Kidney (tissue), 14 donors: Measurements from ENCODE around the gene WDR62. TPM values are rescaled to one million over a fixed set of nuclear protein-coding genes. Genes with fewer than 3 reads are reported as not detected.

ENCODE experiments used
- DNase-seq, 5 donors: peaks; one replicate each; pipeline ENCODE4 v3.0.0-alpha.2; 2013 to 2020
- FAIRE-seq: peaks from 2 replicates; lab custom pipeline; 2012; peaks lifted over from hg19 to GRCh38; lab: Jason Lieb, UNC
- H3K27ac ChIP-seq, 2 donors: one replicate each; pipeline ENCODE4 v1.7.0; 2013; ENCODE audit warnings: low read depth in 2 of 2, low read length in 2 of 2, inconsistent platforms in 1 of 2
- H3K27me3 ChIP-seq: one replicate; pipeline ENCODE4 v1.7.1; 2013; ENCODE audit warnings: low read length, inconsistent platforms; ENCODE audit not compliant: control insufficient read depth, insufficient read depth
- H3K36me3 ChIP-seq, 3 donors: one replicate each; pipeline versions ENCODE4 v1.7.0 to v1.7.1; 2013; ENCODE audit warnings: low read length in 3 of 3, control low read depth in 1 of 3, inconsistent platforms in 1 of 3; ENCODE audit not compliant: insufficient read depth in 3 of 3, control insufficient read depth in 2 of 3
- H3K4me1 ChIP-seq, 3 donors: one replicate each; pipeline versions ENCODE4 v1.7.0 to v1.7.1; 2013; ENCODE audit warnings: low read length in 3 of 3, inconsistent platforms in 1 of 3, low read depth in 1 of 3; ENCODE audit not compliant: control insufficient read depth in 2 of 3, insufficient read depth in 2 of 3
- H3K4me3 ChIP-seq, 3 donors: one replicate each; pipeline versions ENCODE4 v1.7.0 to v1.8.1; 2013; ENCODE audit warnings: low read length in 3 of 3, control low read depth in 1 of 3, inconsistent platforms in 1 of 3
- H3K9ac ChIP-seq, 3 donors: one replicate each; pipeline versions ENCODE4 v1.7.0 to v1.7.1; 2013; ENCODE audit warnings: low read length in 3 of 3, control low read depth in 1 of 3, inconsistent platforms in 1 of 3
- H3K9me3 ChIP-seq, 3 donors: one replicate each; pipeline versions ENCODE4 v1.7.0 to v1.7.1; 2013; ENCODE audit warnings: low read length in 3 of 3, control low read depth in 1 of 3, inconsistent platforms in 1 of 3; ENCODE audit not compliant: control insufficient read depth in 2 of 3, insufficient read depth in 1 of 3
- CTCF ChIP-seq: IDR thresholded peaks from 3 replicates; pipeline ENCODE4 v1.5.1; 2012; ENCODE audit warnings: mild to moderate bottlenecking, moderate library complexity, borderline replicate concordance; ENCODE audit not compliant: insufficient read depth; ENCODE audit errors: extremely low read depth
- intact Hi-C: fragments of 100-400 bp; cut with DNase I; formaldehyde crosslinking; loops from one replicate; pipeline ENCODE4 v1.11.1; 2022
- polyA plus RNA-seq: library from polyadenylated mRNA; stranded (reverse); fragments of 350-450 nt; fragmentation: Illumina TruSeq; extraction: RNeasy Lipid Tissue Mini Kit (QIAGEN cat#74804); gene quantifications from one replicate; pipeline ENCODE4 v1.2.3, GENCODE V29; 2014; ENCODE audit warnings: low read depth, low replicate concordance; ENCODE audit not compliant: insufficient read depth
- total RNA-seq: library from RNA; stranded (reverse); fragmentation: NEBNext Ultra II Directional; extraction: Animal tissue kit (Norgen Biotek cat#: 25700); gene quantifications from one replicate; pipeline ENCODE4 v1.2.1, GENCODE V29; 2021
- donor health status: control.
- donor health status: control.
- donor health status: control.
- donor health status: control.
- donor health status: control.
- donor health status: DM: yes; HTN: yes; CAD: no.
- donor health status: Normal renal cell carcinoma (clear cell type).

The WDR62 gene
- total and polyA plus RNA-seq, 2 donors from 2014 or later, result 0.58 to 0.69 TPM

GRCh38 chr19:36101550-36102327 lies 47.0 kb downstream of the WDR62 start:
- Histone ChIP-seq H3K4me1 (no peaks in the 10 kb centered on the region), H3K27me3 (no peaks in the 10 kb centered on the region), H3K36me3 (no peaks in the 10 kb centered on the region), H3K9me3 (no peaks in the 10 kb centered on the region), H3K27ac (no peak overlapping the region), H3K9ac (no peak overlapping the region), H3K4me3 (no peak overlapping the region)
- no peak for TF ChIP-seq CTCF
- DNase-seq (no peak), FAIRE-seq (no peak)
- intact Hi-C loops, result no loop called here

GRCh38 chr19:36103040-36103626 lies 48.4 kb downstream of the WDR62 start:
- Histone ChIP-seq H3K4me1 (no peaks in the 10 kb centered on the region), H3K4me3 (no peak overlapping the region), H3K9me3 (no peaks in the 10 kb centered on the region), H3K27ac (no peak overlapping the region), H3K9ac (no peak overlapping the region), H3K27me3 (no peaks in the 10 kb centered on the region), H3K36me3 (peaks cover 0 to 5% (median 0%) of the 10 kb centered on the region in 3 donors)
- DNase-seq (no peak), FAIRE-seq (no peak)
- TF ChIP-seq CTCF, result no peak
- intact Hi-C loops, result no loop called here

DNA sequence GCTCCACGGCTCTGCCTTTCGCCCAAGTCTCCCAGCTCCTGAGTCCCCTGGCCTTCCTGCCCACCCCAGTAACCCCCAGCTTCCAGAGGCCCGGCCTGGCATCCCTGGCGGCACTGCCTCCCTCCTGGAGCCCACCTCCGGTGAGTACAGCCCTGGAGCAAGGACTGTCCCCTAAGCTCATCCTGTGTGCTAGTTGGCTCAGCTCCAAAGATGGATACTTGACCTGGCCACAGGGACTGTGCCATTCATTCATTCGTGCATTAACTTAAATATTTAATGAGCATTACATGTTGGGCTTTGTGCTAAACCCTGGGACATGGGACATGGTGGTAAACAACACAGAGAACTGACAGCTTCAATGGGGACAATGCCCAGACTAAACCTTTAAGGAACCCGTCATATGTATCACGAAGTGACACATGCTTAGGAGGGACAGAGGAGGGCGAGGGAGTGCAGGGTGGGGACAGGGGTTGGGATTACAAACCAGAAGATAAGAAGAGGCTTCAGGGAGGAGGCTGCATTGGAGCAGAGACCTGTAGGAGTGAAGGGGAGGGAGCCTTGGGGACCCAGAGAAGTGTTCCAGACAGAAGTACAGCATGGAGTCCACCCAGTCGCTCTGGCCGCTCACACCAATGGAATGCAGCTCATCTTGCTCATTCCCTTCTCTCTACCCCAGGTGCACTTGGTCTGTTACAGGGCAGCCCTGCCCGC lies 49.3 kb downstream of the WDR62 start:
- Histone ChIP-seq H3K27me3 (no peaks in the 10 kb centered on the region), H3K27ac (no peak overlapping the region), H3K9me3 (no peaks in the 10 kb centered on the region), H3K9ac (no peak overlapping the region), H3K4me3 (no peak overlapping the region), H3K4me1 (no peaks in the 10 kb centered on the region), H3K36me3 (peaks cover 0 to 5% (median 0%) of the 10 kb centered on the region in 3 donors)
- DNase-seq, result no peak
- intact Hi-C loops, result no loop called here
- TF ChIP-seq CTCF, result no peak
- no peak for FAIRE-seq
